ENCODE data around the gene SLC39A9.

DNA sequence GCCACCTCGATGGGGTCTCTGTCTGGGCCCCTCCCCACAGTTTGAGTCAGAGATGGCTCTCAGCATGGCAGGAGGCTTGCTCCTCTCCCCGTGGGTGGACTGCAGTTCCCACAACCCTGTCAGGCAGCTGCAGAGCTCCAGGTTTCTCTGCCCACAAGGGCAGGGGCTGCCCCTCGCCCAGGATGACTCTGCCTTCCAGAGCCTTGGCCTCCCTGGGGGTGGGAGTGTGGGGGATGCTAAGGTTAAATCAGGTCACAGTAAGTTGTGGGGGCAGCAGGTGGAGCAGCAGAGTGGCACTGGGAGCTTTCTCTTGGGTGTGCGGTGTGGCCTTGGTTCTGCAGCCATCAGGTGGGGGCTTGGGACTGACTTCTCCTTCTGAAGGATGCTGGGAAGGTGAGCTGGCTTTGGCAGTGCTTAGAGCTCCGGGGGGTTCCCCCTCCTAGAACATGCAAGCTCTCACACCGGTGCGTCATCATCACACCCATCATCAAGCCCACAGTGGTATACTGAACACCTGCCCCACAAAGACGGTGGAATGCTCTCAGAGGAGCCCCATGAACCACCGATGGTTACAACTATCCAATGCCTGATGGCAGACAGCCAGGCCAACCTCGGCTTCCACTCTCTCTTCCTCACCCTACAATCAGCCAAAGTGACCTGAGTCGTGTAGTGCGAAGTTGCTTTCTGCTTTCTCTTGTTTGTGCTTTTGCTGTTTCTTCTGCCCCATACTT is 40.1 kb upstream of the SLC39A9 start:
- no peak for TF ChIP-seq ZNF384 (IDR thresholded peaks at IDR 0.05)
- TF ChIP-seq FOXM1 (IDR thresholded peaks at IDR 0.05; ENCODE audit: borderline replicate concordance), result no peak
